Endothelial cell of umbilical vein (primary cell): ENCODE results near the gene DBNDD2. TPM values are rescaled to one million over a fixed set of nuclear protein-coding genes. Genes with fewer than 3 reads are reported as not detected.

Source experiments
- BruUV-seq: library from RNA; stranded (reverse); fragments of 400-500 nt; replicated peaks from 2 replicates; lab custom pipeline; 2021; lab: Mats Ljungman, UMichigan
- CTCF ChIA-PET: fragments of 300-600, 350-600 bp; sonication (Branson Sonifier 250); formaldehyde crosslinking; loops from one replicate; lab custom pipeline; 2021; ENCODE audit warnings: antibody characterized with exemption, inconsistent platforms; lab: Charles Lee
- POLR2A ChIA-PET: fragments of 300-600, 350-600 bp; sonication (Branson Sonifier 250); formaldehyde crosslinking; loops from one replicate; lab custom pipeline; 2021; ENCODE audit warnings: antibody characterized with exemption, inconsistent platforms; lab: Charles Lee
- DNase-seq: peaks from one replicate; pipeline ENCODE4 v3.0.0-alpha.2; 2011; ENCODE audit warnings: low read depth, low spot score
- FAIRE-seq: peaks from 2 replicates; lab custom pipeline; 2011; peaks lifted over from hg19 to GRCh38; lab: Jason Lieb, UNC
- H2AFZ ChIP-seq: 2 replicates; pipeline ENCODE4 v1.6.0; 2012; ENCODE audit warnings: low read depth, low read length, control low read depth, inconsistent platforms
- H3K27ac ChIP-seq: 2 replicates; pipeline ENCODE4 v1.5.1; 2011; ENCODE audit warnings: low read depth, mild to moderate bottlenecking, control low read depth, low read length, moderate library complexity; ENCODE audit not compliant: insufficient read depth
- H3K27me3 ChIP-seq, 2 experiments: 2 replicates each; pipeline versions ENCODE4 v1.6.0 to v1.6.1; 2011; ENCODE audit warnings: low read length in 2 of 2, mixed read lengths in 1 of 2; ENCODE audit not compliant: control insufficient read depth in 2 of 2, insufficient read depth in 2 of 2
- H3K36me3 ChIP-seq, 2 experiments: 2 replicates in 1 of 2; 3 replicates in 1 of 2; pipeline ENCODE4 v1.5.1; 2011; ENCODE audit warnings: low read length in 2 of 2, mild to moderate bottlenecking in 1 of 2, moderate library complexity in 1 of 2; ENCODE audit not compliant: control insufficient read depth in 2 of 2, insufficient read depth in 2 of 2; ENCODE audit errors: extremely low read depth in 1 of 2
- H3K4me1 ChIP-seq: 3 replicates; pipeline ENCODE4 v1.5.1; 2011; ENCODE audit warnings: mild to moderate bottlenecking, low read length; ENCODE audit not compliant: control insufficient read depth, insufficient read depth; ENCODE audit errors: extremely low read depth
- H3K4me2 ChIP-seq: 2 replicates; pipeline ENCODE4 v1.6.1; 2011; ENCODE audit warnings: low read length, control low read depth, mixed read lengths; ENCODE audit not compliant: insufficient read depth
- H3K4me3 ChIP-seq, 3 experiments: fragments of 200-600 bp in 1 of 3; sonication (generic), shearing (Covaris generic) in 1 of 3; replicated peaks in 1 of 3; 2 replicates each; pipeline ENCODE4 v1.5.1; 2011 to 2016; ENCODE audit warnings: control low read depth in 3 of 3, low read length in 3 of 3, mild to moderate bottlenecking in 2 of 3, inconsistent platforms in 1 of 3, low read depth in 1 of 3, moderate library complexity in 1 of 3; ENCODE audit not compliant: insufficient read depth in 1 of 3
- H3K79me2 ChIP-seq: 2 replicates; pipeline ENCODE4 v1.6.0; 2012; ENCODE audit warnings: low read length, inconsistent platforms; ENCODE audit not compliant: control insufficient read depth, insufficient read depth
- H3K9ac ChIP-seq: replicated peaks from 2 replicates; pipeline ENCODE3; 2011; ENCODE audit warnings: low read length, control low read depth; ENCODE audit not compliant: insufficient read depth; ENCODE audit errors: extremely low read depth
- H3K9me1 ChIP-seq: replicated peaks from 3 replicates; pipeline ENCODE4 v1.6.0; 2011; ENCODE audit warnings: mild to moderate bottlenecking, low read length; ENCODE audit not compliant: control insufficient read depth, insufficient read depth; ENCODE audit errors: extremely low read depth
- H3K9me3 ChIP-seq: replicated peaks from 2 replicates; pipeline ENCODE4 v1.5.1; 2012; ENCODE audit warnings: low read length, inconsistent platforms; ENCODE audit not compliant: control insufficient read depth, insufficient read depth
- H4K20me1 ChIP-seq: replicated peaks from 2 replicates; pipeline ENCODE3; 2011; ENCODE audit warnings: mild to moderate bottlenecking, low read length; ENCODE audit not compliant: control insufficient read depth, insufficient read depth; ENCODE audit errors: extremely low read depth
- EZH2 ChIP-seq: IDR thresholded peaks from 2 replicates; pipeline ENCODE4 v1.6.1; 2012; ENCODE audit warnings: borderline replicate concordance, low read depth, mild to moderate bottlenecking, moderate library complexity, low read length, inconsistent platforms; ENCODE audit not compliant: severe bottlenecking
- FOS ChIP-seq: IDR thresholded peaks from 2 replicates; pipeline ENCODE4 v1.6.1; 2011; ENCODE audit warnings: mild to moderate bottlenecking, low read length, moderate library complexity, borderline replicate concordance; ENCODE audit not compliant: insufficient read depth
- GATA2 ChIP-seq: IDR thresholded peaks from 2 replicates; pipeline ENCODE4 v1.7.0; 2011; ENCODE audit warnings: low read depth, mild to moderate bottlenecking, moderate library complexity, mixed read lengths, low read length; ENCODE audit not compliant: insufficient read length, insufficient read depth
- JUN ChIP-seq: IDR thresholded peaks from 2 replicates; pipeline ENCODE4 v1.6.1; 2011; ENCODE audit warnings: borderline replicate concordance, low read depth; ENCODE audit not compliant: insufficient read length, insufficient read depth
- MAX ChIP-seq: IDR thresholded peaks from 2 replicates; pipeline ENCODE4 v1.6.1; 2011; ENCODE audit not compliant: insufficient read depth, insufficient read length
- MYC ChIP-seq: IDR thresholded peaks from one replicate; pipeline ENCODE4 v1.6.1; 2011; ENCODE audit warnings: mild to moderate bottlenecking, low read depth, low read length
- POLR2A ChIP-seq: IDR thresholded peaks from 2 replicates; pipeline ENCODE4 v1.6.1; 2012; ENCODE audit warnings: low read depth, mild to moderate bottlenecking, control low read depth, low read length
- POLR2AphosphoS5 ChIP-seq: IDR thresholded peaks from 2 replicates; pipeline ENCODE4 v1.6.1; 2012; ENCODE audit warnings: low read depth, mild to moderate bottlenecking, control low read depth, low read length, moderate library complexity; ENCODE audit not compliant: insufficient read depth
- dilution Hi-C: fragments of 300-500 bp; cut with MboI; formaldehyde crosslinking; loops from one replicate; pipeline ENCODE4 v1.15.0; 2019; ENCODE audit warnings: low sequenced_read_pairs; ENCODE audit not compliant: extremely low pct_ligation_motif_present
- intact Hi-C: fragments of 100-400 bp; cut with micrococcal nuclease; formaldehyde crosslinking; loops from one replicate; pipeline ENCODE4 v1.10.0; 2022
- polyA plus RNA-seq, 4 experiments: library from polyadenylated mRNA; depleted of rRNA in 3 of 4; stranded (reverse) in 3 of 4; unstranded in 1 of 4; fragments of >200 nt; gene quantifications; 2 replicates each; pipeline versions ENCODE4 v1.2.1 to v1.2.3, GENCODE V29; 2011 to 2012; ENCODE audit warnings: missing spikeins in 1 of 4
- total RNA-seq: library from RNA; stranded (reverse); gene quantifications from 2 replicates; pipeline ENCODE4 v1.2.3, GENCODE V29; 2021
- TF ChIP-seq, protein P1 (sequence below), 2 donors: IDR thresholded peaks; 1 replicate in 1 of 2; 2 replicates in 1 of 2; pipeline ENCODE4 v1.5.1; 2011; ENCODE audit warnings: low read length in 2 of 2, mild to moderate bottlenecking in 2 of 2, moderate library complexity in 2 of 2, control low read depth in 1 of 2, inconsistent platforms in 1 of 2, low read depth in 1 of 2; ENCODE audit not compliant: insufficient read depth in 1 of 2; ENCODE audit errors: extremely low read depth in 1 of 2

DBNDD2 gene
- total and polyA plus RNA-seq, 2 donors (not counting 3 experiments of a cell fraction or from before 2014, with no cell fraction given) = 15.6 to 27.9 TPM

GRCh38 chr20:45359069-45359405 lies 49.1 kb upstream of the DBNDD2 start:
- H3K79me2 ChIP-seq = peaks cover 7% of the 10 kb centered on the region
- no TSS peak for BruUV-seq
- no peaks in the 10 kb centered on the region for H3K9me3 ChIP-seq
- H3K4me2 ChIP-seq = peak overlapping the region; percentile 28
- peak overlapping the region; percentile 91 for H3K27ac ChIP-seq
- FAIRE-seq (no peak), DNase-seq (peak; percentile 59)
- H2AFZ ChIP-seq = no peak overlapping the region
- intact Hi-C loops (no loop called here), dilution Hi-C loops (no loop called here)
- H3K36me3 ChIP-seq = no peaks in the 10 kb centered on the region
- H3K27me3 ChIP-seq = no peaks in the 10 kb centered on the region
- H4K20me1 ChIP-seq = no peaks in the 10 kb centered on the region
- H3K9me1 ChIP-seq = no peaks in the 10 kb centered on the region
- H3K4me1 ChIP-seq = peaks cover 42% of the 10 kb centered on the region
- CTCF ChIA-PET = interaction anchor here (0.8 to 8.3 kb wide), 10 partner anchors 11 to 412 kb away, joined by 3 to 111 read pairs (median 9); partner anchors contain the start of gene SDC4
- H3K4me3 ChIP-seq = no peak overlapping the region
- TF ChIP-seq GATA2 = no peak
- TF ChIP-seq, protein P1, sequence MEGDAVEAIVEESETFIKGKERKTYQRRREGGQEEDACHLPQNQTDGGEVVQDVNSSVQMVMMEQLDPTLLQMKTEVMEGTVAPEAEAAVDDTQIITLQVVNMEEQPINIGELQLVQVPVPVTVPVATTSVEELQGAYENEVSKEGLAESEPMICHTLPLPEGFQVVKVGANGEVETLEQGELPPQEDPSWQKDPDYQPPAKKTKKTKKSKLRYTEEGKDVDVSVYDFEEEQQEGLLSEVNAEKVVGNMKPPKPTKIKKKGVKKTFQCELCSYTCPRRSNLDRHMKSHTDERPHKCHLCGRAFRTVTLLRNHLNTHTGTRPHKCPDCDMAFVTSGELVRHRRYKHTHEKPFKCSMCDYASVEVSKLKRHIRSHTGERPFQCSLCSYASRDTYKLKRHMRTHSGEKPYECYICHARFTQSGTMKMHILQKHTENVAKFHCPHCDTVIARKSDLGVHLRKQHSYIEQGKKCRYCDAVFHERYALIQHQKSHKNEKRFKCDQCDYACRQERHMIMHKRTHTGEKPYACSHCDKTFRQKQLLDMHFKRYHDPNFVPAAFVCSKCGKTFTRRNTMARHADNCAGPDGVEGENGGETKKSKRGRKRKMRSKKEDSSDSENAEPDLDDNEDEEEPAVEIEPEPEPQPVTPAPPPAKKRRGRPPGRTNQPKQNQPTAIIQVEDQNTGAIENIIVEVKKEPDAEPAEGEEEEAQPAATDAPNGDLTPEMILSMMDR (IDR thresholded peaks at IDR 0.05; ENCODE audit: extremely low read depth in 1 of 2, insufficient read depth in 1 of 2, low read depth in 1 of 2, low read length in 2 of 2) = no peak
- no peak for TF ChIP-seq FOS
- TF ChIP-seq MYC = no peak
- no peak for TF ChIP-seq POLR2AphosphoS5
- no peak for TF ChIP-seq JUN
- no peak for TF ChIP-seq MAX
- TF ChIP-seq POLR2A = no peak
- TF ChIP-seq EZH2 = no peak
- H3K9ac ChIP-seq = peak overlapping the region; percentile 70
- POLR2A ChIA-PET = interaction anchor here (0.7 to 5.6 kb wide), 2 partner anchors 11 to 78 kb away, joined by 3 to 52 read pairs; partner anchors contain the start of gene SDC4
